GM11168 (cell line): ENCODE measurements around the gene POLG.

Experiments used
- in situ Hi-C: fragments of 300-500 bp; cut with MboI; formaldehyde crosslinking; loops from one replicate; pipeline ENCODE4 v1.12.0; 2022; ENCODE audit warnings: low sequenced_read_pairs; ENCODE audit not compliant: unreplicated experiment

The POLG gene

GRCh38 chr15:89370978-89371227 is 36.3 kb upstream of the POLG start:
- in situ Hi-C loops = no loop called here

DNA sequence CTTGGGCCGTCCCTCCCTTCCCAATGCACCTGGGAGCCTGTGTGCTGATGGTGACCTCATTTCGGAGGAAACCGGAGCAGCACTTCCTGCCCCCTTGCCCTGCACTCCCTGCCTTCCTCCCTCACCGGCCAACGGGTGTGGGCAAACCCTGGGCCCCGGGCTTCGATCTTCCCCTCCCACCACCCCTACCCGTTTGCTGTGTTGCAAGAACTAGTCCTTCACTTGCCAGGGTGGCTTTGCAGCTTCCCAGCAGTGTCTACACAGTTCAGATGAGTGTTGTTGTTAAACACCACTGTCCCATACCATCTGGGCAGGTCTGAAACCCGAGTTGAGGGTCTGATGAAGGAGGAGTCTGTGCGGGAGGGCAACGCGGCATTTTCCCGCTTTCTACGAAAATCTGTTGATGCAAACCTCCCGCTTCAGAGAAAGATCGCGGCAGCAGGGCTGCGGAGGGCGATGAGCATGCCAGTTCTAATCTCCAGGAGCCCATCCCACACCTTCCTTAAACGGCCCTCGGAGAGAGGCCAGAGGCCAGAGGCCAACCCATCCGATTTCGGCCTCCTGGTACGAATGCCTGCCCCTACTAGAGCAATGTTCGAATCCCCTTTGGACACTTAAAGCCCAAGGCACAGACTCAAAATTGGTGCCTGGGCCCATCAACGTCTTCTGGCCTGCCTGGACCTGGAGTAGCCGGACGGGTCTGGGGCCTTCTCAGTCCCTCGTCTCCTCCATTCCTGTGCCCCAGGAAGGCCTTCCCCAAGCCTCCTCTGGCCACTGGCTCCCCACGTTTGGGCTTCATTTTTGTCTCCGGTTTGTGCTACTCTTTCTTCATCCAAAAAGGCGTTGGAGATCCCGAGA is 35.7 kb upstream of the POLG start:
- in situ Hi-C loops = no loop called here

GRCh38 chr15:89369341-89369947 is 34.8 kb upstream of the POLG start:
- in situ Hi-C loops = no loop called here

DNA sequence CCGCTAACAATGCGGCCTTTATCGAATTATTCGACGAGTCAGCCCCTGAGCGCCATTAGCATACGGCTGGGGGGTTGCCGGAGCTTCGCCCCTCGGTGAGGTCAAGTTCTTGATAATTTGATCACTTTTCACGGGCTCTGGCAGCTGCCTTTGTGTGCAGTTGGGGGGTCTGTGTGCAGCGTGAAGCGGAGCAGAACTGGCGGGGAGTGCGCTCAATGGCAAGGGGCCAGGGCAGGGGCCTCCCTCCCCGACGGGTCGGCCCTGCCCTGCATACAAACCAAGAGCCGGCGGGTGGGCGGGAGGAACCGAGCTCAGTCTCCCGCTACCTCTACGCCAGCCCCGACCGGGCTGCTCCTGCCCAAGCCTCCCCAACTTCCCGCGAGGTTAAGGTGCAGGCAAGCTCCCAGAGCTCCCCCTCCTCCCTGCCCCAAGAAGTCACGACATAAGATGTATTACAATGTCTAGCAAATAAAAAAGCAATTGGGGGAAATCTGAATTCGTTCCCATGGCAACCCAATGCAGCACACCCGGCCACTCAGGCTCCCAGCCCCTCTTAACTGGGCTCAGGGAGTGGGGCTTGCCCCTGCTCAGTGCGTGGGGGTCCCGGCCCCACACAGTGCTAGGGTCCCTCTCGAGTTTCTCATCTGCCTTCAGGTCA is 34.1 kb upstream of the POLG start:
- in situ Hi-C loops = no loop called here

DNA sequence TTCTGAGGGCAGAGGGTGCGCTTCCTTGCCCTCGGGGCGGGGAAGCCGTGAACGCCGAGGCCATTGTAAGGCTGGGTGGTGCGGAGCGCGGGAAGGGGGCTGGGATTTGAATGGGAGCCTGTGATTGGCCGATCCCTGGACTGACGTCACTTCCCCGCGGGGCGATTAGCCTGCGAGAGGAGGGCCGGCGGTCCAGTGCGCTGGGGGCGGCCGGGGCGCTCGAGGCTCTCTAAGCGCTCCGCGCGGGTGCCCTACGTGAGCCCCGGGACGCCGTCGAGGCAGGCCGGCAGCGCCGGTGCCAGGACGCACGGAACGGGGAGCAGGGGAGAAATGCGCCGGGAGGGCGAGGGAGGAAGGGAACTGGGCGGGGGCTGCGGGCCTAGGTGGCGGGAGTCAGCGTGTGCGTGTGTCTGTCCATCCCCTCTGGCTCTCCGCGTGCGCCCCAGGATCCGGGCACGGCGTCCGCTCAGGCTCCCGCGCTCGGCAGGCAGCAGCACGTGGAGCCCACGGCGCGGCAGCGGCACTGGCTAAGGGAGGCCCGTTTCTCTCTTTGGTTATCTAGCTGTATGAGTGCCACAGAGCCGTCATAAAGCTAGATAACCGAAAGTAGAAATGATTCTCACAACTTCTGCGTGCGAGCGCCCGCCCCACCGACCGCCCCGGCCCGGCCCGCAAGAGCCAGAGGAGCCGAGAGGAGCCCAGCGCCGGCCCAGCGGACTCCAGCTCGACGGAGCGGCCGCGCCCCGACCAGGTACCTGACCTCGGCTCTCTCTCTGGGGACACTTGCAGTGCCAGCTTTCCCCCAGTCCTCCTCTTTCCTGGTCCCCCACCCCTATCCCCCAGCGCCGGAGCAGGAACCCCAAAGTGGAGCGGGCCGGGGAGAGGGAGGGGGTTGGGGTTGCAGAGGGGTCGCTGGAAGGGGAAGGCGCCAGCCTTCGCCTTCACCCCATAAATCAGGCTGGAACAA is 33.1 kb upstream of the POLG start:
- in situ Hi-C loops = no loop called here

- in situ Hi-C loops = no loop called here
These were observed 32.2 kb upstream of the POLG start for GRCh38 chr15:89366656-89367393.

GRCh38 chr15:89365462-89366065 is 30.9 kb upstream of the POLG start:
- in situ Hi-C loops = no loop called here

DNA sequence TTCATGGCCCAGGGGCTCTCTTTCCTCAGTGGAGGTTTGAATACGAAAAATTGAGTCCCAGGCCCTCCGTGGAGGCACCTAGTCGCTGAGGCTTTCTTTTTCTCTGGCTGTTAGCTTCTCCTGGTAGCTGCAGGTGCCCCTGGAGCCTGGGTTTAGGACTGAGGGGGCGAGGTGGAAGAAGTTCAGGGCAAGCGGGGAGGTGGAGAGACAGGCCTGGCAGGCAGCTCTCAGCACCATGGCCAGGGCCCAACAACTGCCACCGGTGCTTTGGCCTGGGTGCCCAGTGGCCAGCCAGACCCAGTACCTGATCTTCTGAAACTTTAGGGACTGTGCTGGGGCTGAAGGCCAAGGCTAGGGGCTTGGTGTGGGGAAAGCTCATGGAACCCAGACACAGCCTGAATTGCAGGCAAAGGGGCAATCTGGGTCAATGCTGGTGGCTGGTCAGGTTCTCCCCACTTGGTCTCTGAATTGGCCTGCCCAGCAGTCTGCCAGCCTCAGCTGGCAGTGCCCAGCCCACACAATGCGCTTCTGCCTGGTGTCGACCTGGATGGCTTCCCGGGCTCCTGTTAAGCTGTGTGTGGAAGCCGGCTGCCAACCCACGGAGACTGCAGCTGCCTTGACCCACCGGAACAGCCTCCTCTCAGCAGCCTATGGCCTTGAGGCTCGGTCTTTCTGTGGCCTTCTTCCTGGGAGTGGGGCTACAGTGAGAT is 30.3 kb upstream of the POLG start:
- in situ Hi-C loops = no loop called here

GRCh38 chr15:89364341-89364740 is 29.7 kb upstream of the POLG start:
- in situ Hi-C loops = no loop called here

GRCh38 chr15:89363770-89364169 is 29.1 kb upstream of the POLG start:
- in situ Hi-C loops = no loop called here

DNA sequence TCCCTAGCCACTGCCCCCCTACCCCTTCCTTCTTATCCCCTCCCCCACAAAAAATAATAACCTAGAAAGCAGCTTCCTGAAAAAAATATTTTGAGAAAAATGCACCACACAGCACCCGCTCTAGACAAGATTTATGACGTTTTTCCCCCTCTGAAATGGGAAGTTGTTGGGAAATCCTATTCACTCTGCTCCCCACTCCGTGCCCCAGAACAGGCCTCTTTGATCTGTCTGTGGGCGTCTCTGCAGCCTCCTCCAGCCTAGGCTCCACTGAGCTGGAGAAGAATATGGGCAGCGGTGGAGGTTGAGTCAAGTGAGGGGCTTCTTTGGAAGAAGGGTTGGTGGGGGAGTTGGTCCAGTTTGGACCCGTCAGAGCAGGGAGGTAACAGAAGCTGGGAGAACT is 28.5 kb upstream of the POLG start:
- in situ Hi-C loops = no loop called here

DNA sequence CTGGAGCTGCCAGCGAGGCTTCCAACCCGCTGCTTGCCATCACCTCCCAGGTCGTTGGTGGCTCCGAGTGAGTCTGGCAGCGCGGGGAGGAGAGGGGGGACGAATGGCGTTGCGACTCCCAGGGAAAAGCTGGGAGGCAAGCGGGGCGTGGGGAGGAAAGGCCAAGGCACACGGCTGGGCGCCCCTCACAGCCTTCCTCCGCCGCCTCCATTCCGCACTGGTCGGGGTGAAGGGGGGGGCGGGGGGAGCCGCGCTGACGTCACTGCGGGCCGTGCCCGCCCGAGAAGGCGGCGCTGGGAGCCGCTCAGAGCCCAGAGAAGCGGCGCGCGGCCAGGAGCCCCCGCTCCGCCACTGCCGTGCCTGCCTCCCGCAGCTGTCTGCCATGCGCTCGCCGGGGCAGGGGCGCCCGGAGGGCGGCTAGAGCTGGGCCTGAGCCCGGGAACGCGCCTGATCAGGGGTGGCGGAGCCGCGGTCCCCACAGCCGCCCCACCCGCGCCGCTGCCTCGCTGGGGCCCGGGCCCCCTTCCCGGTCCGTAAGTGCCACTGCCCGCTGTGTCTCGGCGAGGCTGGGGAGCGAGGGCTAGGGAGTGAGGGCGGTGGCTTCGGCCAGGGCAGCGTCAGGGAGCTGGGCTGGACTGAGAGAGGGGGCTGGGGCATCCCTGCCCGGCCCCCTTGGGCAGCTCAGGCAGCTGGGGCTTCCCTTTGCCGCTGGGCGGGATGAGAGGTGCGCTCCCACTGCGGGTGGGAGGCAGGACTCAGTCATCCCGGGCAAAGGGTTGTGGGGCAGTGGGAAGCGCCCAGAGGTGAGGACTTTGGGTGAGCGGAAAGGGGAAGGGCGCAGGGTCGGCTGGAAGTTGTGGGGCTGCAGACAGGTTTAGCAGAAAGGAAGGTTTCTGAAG is 27.8 kb upstream of the POLG start:
- in situ Hi-C loops = no loop called here

DNA sequence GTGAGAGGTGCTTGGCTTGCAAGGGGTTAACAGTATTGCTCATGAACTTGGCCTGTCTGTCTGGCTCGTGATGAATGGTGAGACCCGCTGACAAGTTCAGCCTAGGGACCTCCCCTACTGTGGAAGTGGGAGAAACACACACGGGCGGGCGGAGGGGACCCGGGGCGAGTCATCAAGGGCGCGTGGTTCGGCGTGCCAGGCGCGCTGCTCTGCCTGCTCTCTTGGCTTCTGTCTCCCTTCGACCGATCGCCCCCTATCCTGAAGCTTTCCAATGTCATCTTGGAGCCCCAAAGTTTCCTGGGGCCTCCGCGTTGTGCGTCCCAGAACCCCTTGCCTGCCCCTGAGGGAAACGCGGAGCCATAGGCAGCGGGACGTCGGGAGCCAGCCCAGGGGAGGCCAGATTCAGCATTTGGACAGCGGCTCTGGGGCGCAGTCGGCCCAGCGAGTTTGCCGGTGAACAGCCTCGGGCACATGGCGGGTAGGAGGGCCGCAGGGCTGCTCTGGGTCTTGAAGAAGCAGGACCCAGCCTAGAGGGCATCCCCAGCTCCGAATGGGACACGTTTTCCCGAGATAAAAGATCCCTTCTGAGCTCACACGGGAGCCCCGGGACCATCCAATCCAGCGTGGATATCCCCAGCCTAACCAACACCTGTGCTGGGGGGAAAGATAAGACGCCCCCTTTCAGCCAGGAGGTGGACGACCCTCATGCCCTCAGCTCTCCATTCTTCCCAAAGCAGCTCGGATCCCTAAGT is 27.0 kb upstream of the POLG start:
- in situ Hi-C loops = no loop called here

DNA sequence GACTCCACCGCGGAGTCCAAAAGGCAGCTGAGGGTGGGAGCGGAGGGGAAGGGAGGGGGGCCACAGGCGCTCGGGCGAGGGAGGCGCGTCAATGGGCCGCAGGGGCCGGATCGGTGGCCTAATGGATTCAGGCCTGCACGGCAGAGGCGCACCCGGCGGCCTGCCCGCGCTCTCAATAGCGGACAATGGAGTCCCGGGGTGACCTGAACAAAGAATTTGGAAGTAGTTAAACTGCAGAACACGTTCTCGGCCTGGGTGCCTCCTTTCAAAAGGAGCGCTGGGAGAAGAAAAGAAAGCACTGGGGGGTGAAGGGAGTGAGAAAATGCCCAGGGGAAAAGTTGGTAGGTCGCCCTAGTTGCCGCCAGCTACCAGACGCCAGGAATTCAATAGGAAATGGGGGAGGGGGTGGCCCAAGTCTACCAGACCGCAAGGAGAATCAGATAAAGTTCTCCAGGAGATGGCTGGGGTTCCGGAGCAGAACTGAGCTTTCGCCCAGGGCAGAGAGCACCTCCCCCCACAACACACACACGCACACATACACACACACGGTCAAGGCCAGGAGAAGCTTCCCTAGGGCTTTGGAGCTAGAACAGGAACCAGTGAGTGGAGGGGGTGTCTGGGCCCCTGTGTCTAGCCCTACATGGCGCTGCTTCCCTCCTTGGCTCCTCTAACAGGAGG is 25.8 kb upstream of the POLG start:
- in situ Hi-C loops = no loop called here

- in situ Hi-C loops = no loop called here
These were observed 25.1 kb upstream of the POLG start for GRCh38 chr15:89359471-89360293.
